Natural killer cell (primary cell): ENCODE data around the gene NR3C2. TPM values are rescaled to one million over a fixed set of nuclear protein-coding genes. Genes with fewer than 3 reads are reported as not detected.

Source experiments
- ATAC-seq, 3 donors: fragments of 150-1000 bp in 2 of 3; fragments of 200-7000 bp in 1 of 3; cut with Tn5 transposase; 1 replicate in 1 of 3; 2 replicates in 2 of 3; pipeline ENCODE4 v1.10.0; 2021; ENCODE audit warnings: mild to moderate bottlenecking in 2 of 3, moderate library complexity in 2 of 3
- DNase-seq, 2 donors: peaks; one replicate each; pipeline versions ENCODE4 v3.0.0 to v3.0.0-alpha.2; 2013 to 2021; ENCODE audit warnings: mixed read lengths in 1 of 2
- H3K27ac ChIP-seq: one replicate; pipeline ENCODE4 v1.5.1; 2013; ENCODE audit warnings: mild to moderate bottlenecking, low read length
- H3K27me3 ChIP-seq: one replicate; pipeline ENCODE4 v1.6.1; 2013; ENCODE audit warnings: low read length; ENCODE audit not compliant: control insufficient read depth, insufficient read depth
- H3K36me3 ChIP-seq: one replicate; pipeline ENCODE4 v1.6.1; 2013; ENCODE audit warnings: low read length; ENCODE audit not compliant: control insufficient read depth, insufficient read depth
- H3K4me1 ChIP-seq: one replicate; pipeline ENCODE4 v1.6.1; 2013; ENCODE audit warnings: low read length; ENCODE audit not compliant: control insufficient read depth, insufficient read depth
- H3K4me3 ChIP-seq: one replicate; pipeline ENCODE4 v1.5.1; 2013; ENCODE audit warnings: low read length
- H3K9me3 ChIP-seq: one replicate; pipeline ENCODE4 v1.6.1; 2013; ENCODE audit warnings: low read length; ENCODE audit not compliant: control insufficient read depth, insufficient read depth
- H3K27ac Mint-ChIP-seq, 2 donors: one replicate each; pipeline ENCODE4 v1.8.0; 2022; ENCODE audit warnings: mild to moderate bottlenecking in 2 of 2, mixed read lengths in 2 of 2, moderate library complexity in 1 of 2
- H3K27me3 Mint-ChIP-seq, 2 donors: one replicate each; pipeline ENCODE4 v1.8.0; 2022; ENCODE audit warnings: low read depth in 2 of 2, mixed read lengths in 2 of 2
- H3K36me3 Mint-ChIP-seq: one replicate; pipeline ENCODE4 v1.8.0; 2022; ENCODE audit warnings: mixed read lengths
- H3K4me1 Mint-ChIP-seq, 2 donors: one replicate each; pipeline ENCODE4 v1.8.0; 2022; ENCODE audit warnings: mixed read lengths in 2 of 2
- H3K4me3 Mint-ChIP-seq: one replicate; pipeline ENCODE4 v1.8.0; 2022; ENCODE audit warnings: mild to moderate bottlenecking, moderate library complexity, mixed read lengths
- H3K9me3 Mint-ChIP-seq, 2 donors: one replicate each; pipeline ENCODE4 v1.8.0; 2022; ENCODE audit warnings: mixed read lengths in 2 of 2
- CTCF ChIP-seq: fragments of 200-600 bp; IDR thresholded peaks from one replicate; pipeline ENCODE4 v1.8.0; 2022; ENCODE audit warnings: antibody characterized with exemption
- WGBS: methylation state at CpG from one replicate; pipeline ENCODE4 v1.1.7; 2013; ENCODE audit warnings: missing lambda C conversion rate; ENCODE audit not compliant: insufficient coverage; 5-methylcytosine and 5-hydroxymethylcytosine counted together
- intact Hi-C: fragments of 100-400 bp; cut with micrococcal nuclease; formaldehyde crosslinking; loops from one replicate; pipeline ENCODE4 v1.14.2; 2022
- total RNA-seq, 4 donors: library from RNA; stranded (reverse); fragments of 120-200 nt in 1 of 4; gene quantifications; one replicate each; pipeline versions ENCODE4 v1.2.3 to v1.2.4, GENCODE V29; 2013 to 2022

NR3C2 gene
- total RNA-seq, 3 donors from 2014 or later (not counting 1 experiment from before 2014, with no cell fraction given) = 4.2 to 8.6 (median 6.3) TPM

- H3K4me3 Mint-ChIP-seq = no peak overlapping the region
- peaks cover 0 to 3% of the 10 kb centered on the region in 2 donors for H3K27me3 Mint-ChIP-seq
- Histone ChIP-seq H3K9me3 (no peaks in the 10 kb centered on the region), H3K27me3 (no peaks in the 10 kb centered on the region), H3K27ac (no peak overlapping the region), H3K4me3 (no peak overlapping the region), H3K36me3 (no peaks in the 10 kb centered on the region), H3K4me1 (no peaks in the 10 kb centered on the region)
- TF ChIP-seq CTCF = no peak
- no peaks in the 10 kb centered on the region for H3K36me3 Mint-ChIP-seq
- no peak for ATAC-seq
- no peaks in the 10 kb centered on the region for H3K4me1 Mint-ChIP-seq
- no peak overlapping the region for H3K27ac Mint-ChIP-seq
- intact Hi-C loops = no loop called here
- no peak for DNase-seq
- no peaks in the 10 kb centered on the region for H3K9me3 Mint-ChIP-seq
- WGBS = 83% methylated on average over 3 of the region's 3 CpGs
These were observed 45.1 kb downstream of the NR3C2 start for GRCh38 chr4:148396986-148397673.

GRCh38 chr4:148395771-148396170 lies 46.4 kb downstream of the NR3C2 start:
- H3K36me3 Mint-ChIP-seq = no peaks in the 10 kb centered on the region
- H3K9me3 Mint-ChIP-seq = no peaks in the 10 kb centered on the region
- Histone ChIP-seq H3K4me3 (no peak overlapping the region), H3K36me3 (no peaks in the 10 kb centered on the region), H3K27me3 (no peaks in the 10 kb centered on the region), H3K9me3 (no peaks in the 10 kb centered on the region), H3K4me1 (no peaks in the 10 kb centered on the region), H3K27ac (no peak overlapping the region)
- no peak for DNase-seq
- TF ChIP-seq CTCF = no peak
- H3K4me1 Mint-ChIP-seq = no peaks in the 10 kb centered on the region
- no CpG with 5 or more reads among the region's 1 CpG for WGBS
- no peak for ATAC-seq
- H3K4me3 Mint-ChIP-seq = no peak overlapping the region
- intact Hi-C loops = no loop called here
- peaks cover 0 to 3% of the 10 kb centered on the region in 2 donors for H3K27me3 Mint-ChIP-seq
- H3K27ac Mint-ChIP-seq = no peak overlapping the region

GRCh38 chr4:148391056-148391455 lies 51.2 kb downstream of the NR3C2 start:
- Histone ChIP-seq H3K27me3 (no peaks in the 10 kb centered on the region), H3K9me3 (no peaks in the 10 kb centered on the region), H3K27ac (no peak overlapping the region), H3K4me1 (no peaks in the 10 kb centered on the region), H3K36me3 (no peaks in the 10 kb centered on the region), H3K4me3 (no peak overlapping the region)
- H3K4me1 Mint-ChIP-seq = no peaks in the 10 kb centered on the region
- ATAC-seq = no peak
- no peak for DNase-seq
- no peaks in the 10 kb centered on the region for H3K9me3 Mint-ChIP-seq
- 75% methylated on average over 1 of the region's 1 CpG for WGBS
- H3K27me3 Mint-ChIP-seq = no peaks in the 10 kb centered on the region
- no peak overlapping the region for H3K4me3 Mint-ChIP-seq
- no peak overlapping the region for H3K27ac Mint-ChIP-seq
- no peaks in the 10 kb centered on the region for H3K36me3 Mint-ChIP-seq
- intact Hi-C loops = no loop called here
- TF ChIP-seq CTCF = no peak

DNA sequence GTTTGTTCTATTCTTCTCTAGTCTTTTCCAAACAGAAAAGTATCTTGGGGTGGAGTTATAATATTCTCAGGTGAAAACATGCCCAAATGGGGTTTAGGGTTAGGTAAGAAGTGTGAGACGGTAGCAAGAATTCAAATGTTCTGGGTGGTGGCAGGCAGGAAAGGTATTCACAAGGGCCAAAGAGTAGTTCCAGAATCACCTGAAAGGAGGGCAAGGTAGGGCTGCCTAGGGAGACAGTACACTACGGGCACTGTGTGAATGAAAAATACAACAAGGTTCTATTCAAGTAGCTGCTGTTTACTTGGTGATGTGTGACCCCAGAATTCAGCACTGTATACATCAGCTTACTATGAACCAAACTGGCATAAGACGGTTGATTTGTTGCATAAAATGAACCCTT lies 51.9 kb downstream of the NR3C2 start:
- Histone ChIP-seq H3K27ac (no peak overlapping the region), H3K27me3 (no peaks in the 10 kb centered on the region), H3K4me3 (no peak overlapping the region), H3K36me3 (no peaks in the 10 kb centered on the region), H3K9me3 (no peaks in the 10 kb centered on the region), H3K4me1 (no peaks in the 10 kb centered on the region)
- intact Hi-C loops = no loop called here
- no peaks in the 10 kb centered on the region for H3K9me3 Mint-ChIP-seq
- no peak overlapping the region for H3K27ac Mint-ChIP-seq
- no peaks in the 10 kb centered on the region for H3K36me3 Mint-ChIP-seq
- H3K27me3 Mint-ChIP-seq = no peaks in the 10 kb centered on the region
- H3K4me3 Mint-ChIP-seq = no peak overlapping the region
- no peak for DNase-seq
- no peaks in the 10 kb centered on the region for H3K4me1 Mint-ChIP-seq
- TF ChIP-seq CTCF = no peak
- WGBS = 91% methylated on average over 3 of the region's 3 CpGs
- ATAC-seq = no peak
